ENCODE measurements around the gene PALLD.

The PALLD gene

DNA sequence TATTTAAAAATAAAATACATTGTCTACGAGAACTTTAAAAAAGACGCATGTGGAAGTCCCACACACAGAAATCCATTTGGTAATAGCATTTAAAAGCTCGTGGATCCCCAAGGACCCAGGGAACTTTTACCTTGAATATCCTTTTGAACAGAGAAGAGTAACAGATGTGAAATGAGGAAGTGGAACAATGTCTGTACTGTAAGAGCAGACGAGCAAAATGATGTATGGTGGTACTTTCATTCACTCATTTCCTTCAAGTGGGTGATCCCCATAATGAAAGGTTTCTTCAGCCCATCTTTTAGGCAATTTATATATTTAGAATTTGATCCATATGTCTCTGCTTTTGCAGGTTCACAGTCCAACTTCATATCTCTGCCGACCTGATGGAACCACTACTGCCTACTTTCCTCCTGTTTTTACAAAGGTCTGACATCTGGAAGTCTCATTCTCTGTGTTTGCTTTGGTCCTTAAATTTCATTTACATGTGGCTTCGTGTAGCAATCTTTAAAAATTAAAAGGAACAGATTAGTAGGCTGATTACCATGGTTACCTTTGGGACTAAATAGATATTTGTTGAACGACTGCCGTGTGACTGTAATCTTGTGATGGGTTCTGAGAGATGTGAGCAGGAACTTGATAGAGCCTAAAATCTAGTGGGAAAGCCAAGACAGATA, 188.4 kb downstream of the PALLD start (continued):
- TF ChIP-seq TSHZ1 (tag by site-specific recombination; IDR thresholded peaks at IDR 0.05; ENCODE audit: borderline replicate concordance) (no peak), ZNF416 (tag by site-specific recombination; IDR thresholded peaks at IDR 0.05) (no peak), ZNF280D (tag by site-specific recombination; IDR thresholded peaks at IDR 0.05) (no peak), SALL2 (tag by site-specific recombination; IDR thresholded peaks at IDR 0.05; ENCODE audit: borderline replicate concordance) (no peak), ZNF777 (tag by site-specific recombination; IDR thresholded peaks at IDR 0.05; ENCODE audit: borderline replicate concordance) (no peak), KLF9 (tag by site-specific recombination; IDR thresholded peaks at IDR 0.05; ENCODE audit: low read depth) (no peak)

DNA sequence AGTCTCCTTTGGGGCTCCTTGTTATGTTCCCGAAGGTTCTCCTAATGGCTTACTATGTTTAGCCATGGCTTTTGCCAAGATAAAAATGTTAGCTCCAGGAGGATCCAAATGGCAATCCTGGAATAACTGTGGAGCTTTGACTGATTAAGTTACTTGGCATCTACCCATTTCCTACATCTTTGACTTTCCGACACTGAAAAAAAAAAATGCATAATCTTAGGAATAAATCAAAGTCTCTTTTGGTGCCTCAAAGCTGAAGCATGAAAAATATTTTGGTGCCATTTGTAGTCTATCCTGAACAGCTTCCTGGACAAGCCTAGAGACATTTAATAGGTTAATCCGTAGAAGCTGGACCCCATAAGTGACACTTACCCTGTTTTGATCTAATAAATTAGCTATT, 191.7 kb downstream of the PALLD start:
- Histone ChIP-seq H3K27ac (ENCODE audit: extremely low read depth, low read depth, low read length) (no peak overlapping the region), H3K4me3 (ENCODE audit: low read depth, low read length) (no peak overlapping the region), H3K9me3 (ENCODE audit: control insufficient read depth, insufficient read depth, low read depth, low read length) (no peaks in the 10 kb centered on the region), H3K4me1 (ENCODE audit: control insufficient read depth, insufficient read depth, low read length) (no peaks in the 10 kb centered on the region), H3K36me3 (ENCODE audit: control insufficient read depth in 2 of 2, insufficient read depth in 1 of 2, low read length in 2 of 2) (peaks cover 0 to 2% of the 10 kb centered on the region in 2 experiments; a peak in 1 of 3 replicates)
- ChIA-PET POLR2A (no interaction called here), CTCF (interaction anchor here (0.7 kb wide), 2 partner anchors 43 to 650 kb away, joined by 3 to 4 read pairs; no protein-coding TSS in a partner anchor)
- TF ChIP-seq, protein P1, sequence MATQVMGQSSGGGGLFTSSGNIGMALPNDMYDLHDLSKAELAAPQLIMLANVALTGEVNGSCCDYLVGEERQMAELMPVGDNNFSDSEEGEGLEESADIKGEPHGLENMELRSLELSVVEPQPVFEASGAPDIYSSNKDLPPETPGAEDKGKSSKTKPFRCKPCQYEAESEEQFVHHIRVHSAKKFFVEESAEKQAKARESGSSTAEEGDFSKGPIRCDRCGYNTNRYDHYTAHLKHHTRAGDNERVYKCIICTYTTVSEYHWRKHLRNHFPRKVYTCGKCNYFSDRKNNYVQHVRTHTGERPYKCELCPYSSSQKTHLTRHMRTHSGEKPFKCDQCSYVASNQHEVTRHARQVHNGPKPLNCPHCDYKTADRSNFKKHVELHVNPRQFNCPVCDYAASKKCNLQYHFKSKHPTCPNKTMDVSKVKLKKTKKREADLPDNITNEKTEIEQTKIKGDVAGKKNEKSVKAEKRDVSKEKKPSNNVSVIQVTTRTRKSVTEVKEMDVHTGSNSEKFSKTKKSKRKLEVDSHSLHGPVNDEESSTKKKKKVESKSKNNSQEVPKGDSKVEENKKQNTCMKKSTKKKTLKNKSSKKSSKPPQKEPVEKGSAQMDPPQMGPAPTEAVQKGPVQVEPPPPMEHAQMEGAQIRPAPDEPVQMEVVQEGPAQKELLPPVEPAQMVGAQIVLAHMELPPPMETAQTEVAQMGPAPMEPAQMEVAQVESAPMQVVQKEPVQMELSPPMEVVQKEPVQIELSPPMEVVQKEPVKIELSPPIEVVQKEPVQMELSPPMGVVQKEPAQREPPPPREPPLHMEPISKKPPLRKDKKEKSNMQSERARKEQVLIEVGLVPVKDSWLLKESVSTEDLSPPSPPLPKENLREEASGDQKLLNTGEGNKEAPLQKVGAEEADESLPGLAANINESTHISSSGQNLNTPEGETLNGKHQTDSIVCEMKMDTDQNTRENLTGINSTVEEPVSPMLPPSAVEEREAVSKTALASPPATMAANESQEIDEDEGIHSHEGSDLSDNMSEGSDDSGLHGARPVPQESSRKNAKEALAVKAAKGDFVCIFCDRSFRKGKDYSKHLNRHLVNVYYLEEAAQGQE (tag by site-specific recombination; IDR thresholded peaks at IDR 0.05): no peak
- TF ChIP-seq ZEB2 (tag by site-specific recombination; IDR thresholded peaks at IDR 0.05) (no peak), FEZF1 (tag by site-specific recombination; IDR thresholded peaks at IDR 0.05) (no peak), ZNF202 (tag by site-specific recombination; IDR thresholded peaks at IDR 0.05; ENCODE audit: borderline replicate concordance) (no peak), KLF9 (tag by site-specific recombination; IDR thresholded peaks at IDR 0.05; ENCODE audit: low read depth) (no peak), ZXDB (tag by site-specific recombination; IDR thresholded peaks at IDR 0.05) (no peak), GFI1B (tag by site-specific recombination; IDR thresholded peaks at IDR 0.05) (no peak), ZBTB49 (tag by site-specific recombination; IDR thresholded peaks at IDR 0.05; ENCODE audit: low read depth) (no peak), ZNF221 (tag by site-specific recombination; IDR thresholded peaks at IDR 0.05; ENCODE audit: borderline replicate concordance) (no peak), ZNF423 (tag by site-specific recombination; IDR thresholded peaks at IDR 0.05) (no peak), ZNF513 (tag by site-specific recombination; IDR thresholded peaks at IDR 0.05) (no peak), ZNF394 (tag by site-specific recombination; IDR thresholded peaks at IDR 0.05; ENCODE audit: borderline replicate concordance) (no peak), GLI4 (tag by site-specific recombination; IDR thresholded peaks at IDR 0.05) (no peak), ZSCAN23 (tag by site-specific recombination; IDR thresholded peaks at IDR 0.05) (no peak)
- TF ChIP-seq, protein P2, sequence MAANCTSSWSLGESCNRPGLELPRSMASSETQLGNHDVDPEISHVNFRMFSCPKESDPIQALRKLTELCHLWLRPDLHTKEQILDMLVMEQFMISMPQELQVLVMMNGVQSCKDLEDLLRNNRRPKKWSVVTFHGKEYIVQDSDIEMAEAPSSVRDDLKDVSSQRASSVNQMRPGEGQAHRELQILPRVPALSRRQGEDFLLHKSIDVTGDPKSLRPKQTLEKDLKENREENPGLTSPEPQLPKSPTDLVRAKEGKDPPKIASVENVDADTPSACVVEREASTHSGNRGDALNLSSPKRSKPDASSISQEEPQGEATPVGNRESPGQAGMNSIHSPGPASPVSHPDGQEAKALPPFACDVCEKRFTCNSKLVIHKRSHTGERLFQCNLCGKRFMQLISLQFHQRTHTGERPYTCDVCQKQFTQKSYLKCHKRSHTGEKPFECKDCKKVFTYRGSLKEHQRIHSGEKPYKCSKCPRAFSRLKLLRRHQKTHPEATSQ (tag by site-specific recombination; IDR thresholded peaks at IDR 0.05): no peak

Data from HEK293 (cell line).